CD4-positive, alpha-beta T cell treated with Interleukin-4 for 4 hours (primary cell): ENCODE data around the gene NAPB.
"Not testable (repeated sequence)": the region's sequence is repeated elsewhere in the genome, so short reads cannot be mapped to it uniquely, and the experiment has no call there.

Experiments used
- DNase-seq: peaks from one replicate; pipeline ENCODE4 v3.0.0-alpha.2; 2020

Gene NAPB

GRCh38 chr20:23420943-23421931 lies at the start of gene NAPB:
NAPB (minus strand) TSS chr20:23421488; CDS start chr20:23421402, 86 bp downstream.
- peak; percentile 91 for DNase-seq

- not testable (repeated sequence) for DNase-seq
These were observed 45.7 kb upstream of the NAPB start for GRCh38 chr20:23466961-23467360.

GRCh38 chr20:23461180-23461579 lies 39.9 kb upstream of the NAPB start:
- DNase-seq: no peak

GRCh38 chr20:23459461-23460150 lies 38.3 kb upstream of the NAPB start:
- DNase-seq: no peak

- peak; percentile 4 for DNase-seq
These were observed 35.6 kb upstream of the NAPB start for GRCh38 chr20:23456873-23457272.

GRCh38 chr20:23456409-23456808 lies 35.1 kb upstream of the NAPB start:
- DNase-seq: peak; percentile 51

- no peak for DNase-seq
These were observed 34.4 kb upstream of the NAPB start for GRCh38 chr20:23455639-23456038.

- no peak for DNase-seq
These were observed 33.5 kb upstream of the NAPB start for GRCh38 chr20:23454816-23455215.

GRCh38 chr20:23453549-23454543 lies 32.6 kb upstream of the NAPB start:
- DNase-seq: no peak

- DNase-seq: no peak
These were observed 31.5 kb upstream of the NAPB start, which contains the start of gene CST11 for GRCh38 chr20:23452776-23453175. CST11 (minus strand) TSS chr20:23452876; CDS start chr20:23452811, 65 bp downstream.

GRCh38 chr20:23451956-23452487 lies 30.7 kb upstream of the NAPB start:
- DNase-seq: no peak

- DNase-seq: no peak
These were observed 29.6 kb upstream of the NAPB start for GRCh38 chr20:23450877-23451276.

GRCh38 chr20:23449421-23449820 lies 28.1 kb upstream of the NAPB start:
- DNase-seq: no peak

GRCh38 chr20:23448167-23448566 lies 26.9 kb upstream of the NAPB start:
- no peak for DNase-seq

GRCh38 chr20:23446505-23446904 lies 25.2 kb upstream of the NAPB start:
- DNase-seq: no peak

- no peak for DNase-seq
These were observed 24.4 kb upstream of the NAPB start for GRCh38 chr20:23445596-23446217.

- no peak for DNase-seq
These were observed 23.6 kb upstream of the NAPB start for GRCh38 chr20:23444859-23445258.

- DNase-seq: no peak
These were observed 21.1 kb upstream of the NAPB start for GRCh38 chr20:23442436-23442835.

GRCh38 chr20:23441850-23442313 lies 20.6 kb upstream of the NAPB start:
- peak; percentile 63 for DNase-seq

GRCh38 chr20:23440004-23440403 lies 18.7 kb upstream of the NAPB start:
- DNase-seq: no peak

- DNase-seq: no peak
These were observed 17.4 kb upstream of the NAPB start for GRCh38 chr20:23438661-23439060.
